HepG2 (cell line): Measurements from ENCODE around the gene IRF1. TPM values are rescaled to one million over a fixed set of nuclear protein-coding genes. Genes with fewer than 3 reads are reported as not detected.
A peak's percentile ranks its signal among the peaks of the same experiment; 100 is the strongest.

Experiments
- ARHGAP35 ChIP-seq: sonication (generic); formaldehyde crosslinking; IDR thresholded peaks from 2 replicates; pipeline ENCODE4 v1.9.0; 2022; ENCODE audit warnings: mild to moderate bottlenecking, inconsistent platforms, moderate library complexity, missing genetic modification reagents, borderline replicate concordance
- FOXA3 ChIP-seq: IDR thresholded peaks from 2 replicates; pipeline ENCODE4 v1.6.1; 2016; ENCODE audit warnings: missing genetic modification reagents, missing compliant biosample characterization
- GZF1 ChIP-seq: sonication (generic); formaldehyde crosslinking; IDR thresholded peaks from 2 replicates; pipeline ENCODE4 v1.5.1; 2020; ENCODE audit warnings: mild to moderate bottlenecking, missing genetic modification reagents
- IKZF1 ChIP-seq: fragments of 450-650 bp; IDR thresholded peaks from 2 replicates; pipeline ENCODE4 v1.7.1; 2016
- SOX13 ChIP-seq, 3 experiments: fragments of 450-650 bp in 1 of 3; sonication (generic) in 1 of 3; formaldehyde crosslinking in 1 of 3; IDR thresholded peaks in 2 of 3; conservative IDR thresholded peaks in 1 of 3; 2 replicates each; pipeline versions ENCODE4 v1.5.0 to v1.6.1; 2016 to 2020; ENCODE audit warnings: antibody characterized with exemption in 1 of 3, mild to moderate bottlenecking in 1 of 3, missing compliant biosample characterization in 1 of 3, missing genetic modification reagents in 1 of 3, moderate library complexity in 1 of 3
- SP140L ChIP-seq: sonication (generic); formaldehyde crosslinking; IDR thresholded peaks from 2 replicates; pipeline ENCODE4 v1.4.0; 2020; ENCODE audit warnings: missing genetic modification reagents, borderline replicate concordance
- SYNCRIP ChIP-seq: fragments of 200-400 bp; formaldehyde crosslinking; IDR thresholded peaks from 2 replicates; pipeline ENCODE4 v1.6.1; 2018; ENCODE audit warnings: mild to moderate bottlenecking, low read depth, low read length; ENCODE audit not compliant: insufficient read depth
- ZFX ChIP-seq: sonication (generic); formaldehyde crosslinking; IDR thresholded peaks from 2 replicates; pipeline ENCODE4 v1.4.0; 2020; ENCODE audit warnings: mild to moderate bottlenecking, low read depth, missing genetic modification reagents, moderate library complexity
- ZMYM3 ChIP-seq: sonication (generic); formaldehyde crosslinking; IDR thresholded peaks from 2 replicates; pipeline ENCODE4 v1.5.1; 2020; ENCODE audit warnings: mild to moderate bottlenecking, missing genetic modification reagents
- ZNF768 ChIP-seq: sonication (generic); formaldehyde crosslinking; IDR thresholded peaks from 2 replicates; pipeline ENCODE4 v1.4.0; 2020; ENCODE audit warnings: missing genetic modification reagents
- ZNF883 ChIP-seq: sonication (generic); formaldehyde crosslinking; IDR thresholded peaks from 2 replicates; pipeline ENCODE4 v1.5.1; 2020; ENCODE audit warnings: mild to moderate bottlenecking, missing genetic modification reagents; ENCODE audit errors: not compliant biosample characterization
- polyA plus RNA-seq, 8 experiments: library from polyadenylated mRNA; depleted of rRNA in 3 of 8; stranded (reverse) in 7 of 8; unstranded in 1 of 8; fragments of >200 nt; fragmentation: Illumina TruSeq in 4 of 8; extraction: Trizol in 4 of 8; gene quantifications; 2 replicates each; pipeline versions ENCODE4 v1.2.1 to v1.2.3, GENCODE V29; 2011 to 2016; ENCODE audit warnings: low read depth in 4 of 8, missing spikeins in 1 of 8, mixed read lengths in 1 of 8; ENCODE audit not compliant: insufficient read depth in 1 of 8
- total RNA-seq, 5 experiments: library from RNA; depleted of rRNA; stranded (reverse); fragments of >200 nt; fragmentation: Illumina TruSeq; extraction: Trizol; gene quantifications; 2 replicates each; pipeline ENCODE4 v1.2.3, GENCODE V29; 2016; ENCODE audit warnings: low read depth in 1 of 5
- TF ChIP-seq, protein P1 (sequence below): sonication (generic); formaldehyde crosslinking; IDR thresholded peaks from 2 replicates; pipeline ENCODE4 v1.8.1; 2023; ENCODE audit warnings: missing genetic modification reagents, inconsistent platforms, borderline replicate concordance
- TF ChIP-seq, protein P2 (sequence below): sonication (generic); formaldehyde crosslinking; IDR thresholded peaks from 2 replicates; pipeline ENCODE4 v1.4.0; 2020; ENCODE audit warnings: missing genetic modification reagents, low read depth, mild to moderate bottlenecking, borderline replicate concordance
- TF ChIP-seq, protein P3 (sequence below): IDR thresholded peaks from 2 replicates; pipeline ENCODE4 v1.6.1; 2016
- TF ChIP-seq, protein P4 (sequence below): sonication (generic); formaldehyde crosslinking; IDR thresholded peaks from 2 replicates; pipeline ENCODE4 v1.8.0; 2022; ENCODE audit warnings: mild to moderate bottlenecking, missing genetic modification reagents, borderline replicate concordance
- TF ChIP-seq, protein P5 (sequence below): sonication (generic); formaldehyde crosslinking; IDR thresholded peaks from 2 replicates; pipeline ENCODE4 v1.4.0; 2020; ENCODE audit warnings: missing genetic modification reagents
- TF ChIP-seq, protein P6 (sequence below): sonication (generic); formaldehyde crosslinking; IDR thresholded peaks from 2 replicates; pipeline ENCODE4 v1.8.0; 2023; ENCODE audit warnings: mild to moderate bottlenecking, missing genetic modification reagents

The IRF1 gene
- total and polyA plus RNA-seq, 2 of the 13 experiments (the other 11 are each of a cell fraction or from before 2014, with no cell fraction given): 4.1 to 8.8 TPM

DNA sequence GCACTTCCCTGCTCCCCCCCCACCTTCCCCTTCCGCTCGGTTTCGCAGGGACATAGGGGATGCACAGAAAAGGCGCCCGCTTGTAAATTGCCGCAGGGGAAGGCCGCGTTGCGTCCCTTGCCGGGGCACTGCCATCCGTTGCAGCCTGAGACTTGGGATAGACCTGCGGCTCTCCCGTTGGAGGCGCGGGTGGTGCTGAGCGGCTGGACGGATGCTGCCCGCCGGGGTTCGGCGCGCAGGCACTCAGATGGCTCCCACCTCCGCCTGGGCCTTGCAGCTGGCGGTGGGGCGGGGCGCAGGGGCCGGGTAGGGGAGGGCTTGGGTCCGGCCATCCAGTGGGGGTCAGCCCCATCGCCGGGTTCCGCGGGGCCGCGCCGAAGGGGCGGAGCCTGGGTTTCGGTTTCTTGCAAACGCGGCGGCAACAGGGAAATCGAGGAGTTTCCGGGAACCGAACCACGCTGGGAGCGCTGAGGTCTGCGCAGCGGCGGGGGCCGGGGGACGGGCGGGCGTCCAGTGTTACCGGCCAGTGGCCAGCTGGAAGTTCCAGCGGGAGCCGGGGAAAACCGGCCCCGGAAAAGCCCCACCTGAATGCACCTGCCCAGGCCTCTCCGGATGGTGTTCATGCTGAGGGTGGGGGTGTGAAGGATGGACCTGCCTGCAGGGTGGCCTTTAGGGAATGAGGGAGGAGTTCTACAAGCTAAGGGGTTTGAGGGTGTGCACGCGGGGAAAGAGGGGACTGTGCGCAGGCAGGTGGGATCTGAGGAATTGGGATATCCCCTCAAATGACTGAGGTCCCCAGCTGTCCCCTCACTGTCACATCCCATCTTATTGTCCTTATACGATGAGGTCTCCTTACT is 6.3 kb upstream of the IRF1 start (continued):
- TF ChIP-seq ZNF768 (peak; percentile 91), SOX13 (IDR thresholded peaks at IDR 0.05) (no peak), SOX13 (CRISPR knock-in tag; conservative IDR thresholded peaks at IDR 0.05 in 1 of 2, IDR thresholded peaks at IDR 0.05 in 1 of 2) (no peak), ZFX (CRISPR knock-in tag) (peak; percentile 85), FOXA3 (CRISPR knock-in tag) (0 out of 2 replicates have a peak, but pooled peaks have one; percentile 1), SP140L (CRISPR knock-in tag) (no peak), ARHGAP35 (CRISPR knock-in tag) (no peak), ZMYM3 (CRISPR knock-in tag) (no peak; the same call in 1 of the 2 replicates), ZNF883 (CRISPR knock-in tag) (no peak), GZF1 (CRISPR knock-in tag) (no peak), IKZF1 (no peak), SYNCRIP (no peak)
- TF ChIP-seq, protein P1, sequence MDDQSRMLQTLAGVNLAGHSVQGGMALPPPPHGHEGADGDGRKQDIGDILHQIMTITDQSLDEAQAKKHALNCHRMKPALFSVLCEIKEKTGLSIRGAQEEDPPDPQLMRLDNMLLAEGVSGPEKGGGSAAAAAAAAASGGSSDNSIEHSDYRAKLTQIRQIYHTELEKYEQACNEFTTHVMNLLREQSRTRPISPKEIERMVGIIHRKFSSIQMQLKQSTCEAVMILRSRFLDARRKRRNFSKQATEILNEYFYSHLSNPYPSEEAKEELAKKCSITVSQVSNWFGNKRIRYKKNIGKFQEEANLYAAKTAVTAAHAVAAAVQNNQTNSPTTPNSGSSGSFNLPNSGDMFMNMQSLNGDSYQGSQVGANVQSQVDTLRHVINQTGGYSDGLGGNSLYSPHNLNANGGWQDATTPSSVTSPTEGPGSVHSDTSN: no peak
- TF ChIP-seq, protein P2, sequence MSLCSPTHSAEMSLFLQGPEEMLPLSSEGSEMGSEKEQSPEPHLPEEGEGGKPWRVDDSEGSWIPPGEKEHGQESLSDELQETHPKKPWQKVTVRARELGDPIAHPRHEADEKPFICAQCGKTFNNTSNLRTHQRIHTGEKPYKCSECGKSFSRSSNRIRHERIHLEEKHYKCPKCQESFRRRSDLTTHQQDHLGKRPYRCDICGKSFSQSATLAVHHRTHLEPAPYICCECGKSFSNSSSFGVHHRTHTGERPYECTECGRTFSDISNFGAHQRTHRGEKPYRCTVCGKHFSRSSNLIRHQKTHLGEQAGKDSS: 0 out of 2 replicates have a peak, but pooled peaks have one; percentile 41
- TF ChIP-seq, protein P3, sequence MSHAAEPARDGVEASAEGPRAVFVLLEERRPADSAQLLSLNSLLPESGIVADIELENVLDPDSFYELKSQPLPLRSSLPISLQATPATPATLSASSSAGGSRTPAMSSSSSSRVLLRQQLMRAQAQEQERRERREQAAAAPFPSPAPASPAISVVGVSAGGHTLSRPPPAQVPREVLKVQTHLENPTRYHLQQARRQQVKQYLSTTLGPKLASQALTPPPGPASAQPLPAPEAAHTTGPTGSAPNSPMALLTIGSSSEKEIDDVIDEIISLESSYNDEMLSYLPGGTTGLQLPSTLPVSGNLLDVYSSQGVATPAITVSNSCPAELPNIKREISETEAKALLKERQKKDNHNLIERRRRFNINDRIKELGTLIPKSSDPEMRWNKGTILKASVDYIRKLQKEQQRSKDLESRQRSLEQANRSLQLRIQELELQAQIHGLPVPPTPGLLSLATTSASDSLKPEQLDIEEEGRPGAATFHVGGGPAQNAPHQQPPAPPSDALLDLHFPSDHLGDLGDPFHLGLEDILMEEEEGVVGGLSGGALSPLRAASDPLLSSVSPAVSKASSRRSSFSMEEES: no peak
- TF ChIP-seq, protein P4, sequence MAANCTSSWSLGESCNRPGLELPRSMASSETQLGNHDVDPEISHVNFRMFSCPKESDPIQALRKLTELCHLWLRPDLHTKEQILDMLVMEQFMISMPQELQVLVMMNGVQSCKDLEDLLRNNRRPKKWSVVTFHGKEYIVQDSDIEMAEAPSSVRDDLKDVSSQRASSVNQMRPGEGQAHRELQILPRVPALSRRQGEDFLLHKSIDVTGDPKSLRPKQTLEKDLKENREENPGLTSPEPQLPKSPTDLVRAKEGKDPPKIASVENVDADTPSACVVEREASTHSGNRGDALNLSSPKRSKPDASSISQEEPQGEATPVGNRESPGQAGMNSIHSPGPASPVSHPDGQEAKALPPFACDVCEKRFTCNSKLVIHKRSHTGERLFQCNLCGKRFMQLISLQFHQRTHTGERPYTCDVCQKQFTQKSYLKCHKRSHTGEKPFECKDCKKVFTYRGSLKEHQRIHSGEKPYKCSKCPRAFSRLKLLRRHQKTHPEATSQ (CRISPR knock-in tag): no peak
- TF ChIP-seq, protein P5, sequence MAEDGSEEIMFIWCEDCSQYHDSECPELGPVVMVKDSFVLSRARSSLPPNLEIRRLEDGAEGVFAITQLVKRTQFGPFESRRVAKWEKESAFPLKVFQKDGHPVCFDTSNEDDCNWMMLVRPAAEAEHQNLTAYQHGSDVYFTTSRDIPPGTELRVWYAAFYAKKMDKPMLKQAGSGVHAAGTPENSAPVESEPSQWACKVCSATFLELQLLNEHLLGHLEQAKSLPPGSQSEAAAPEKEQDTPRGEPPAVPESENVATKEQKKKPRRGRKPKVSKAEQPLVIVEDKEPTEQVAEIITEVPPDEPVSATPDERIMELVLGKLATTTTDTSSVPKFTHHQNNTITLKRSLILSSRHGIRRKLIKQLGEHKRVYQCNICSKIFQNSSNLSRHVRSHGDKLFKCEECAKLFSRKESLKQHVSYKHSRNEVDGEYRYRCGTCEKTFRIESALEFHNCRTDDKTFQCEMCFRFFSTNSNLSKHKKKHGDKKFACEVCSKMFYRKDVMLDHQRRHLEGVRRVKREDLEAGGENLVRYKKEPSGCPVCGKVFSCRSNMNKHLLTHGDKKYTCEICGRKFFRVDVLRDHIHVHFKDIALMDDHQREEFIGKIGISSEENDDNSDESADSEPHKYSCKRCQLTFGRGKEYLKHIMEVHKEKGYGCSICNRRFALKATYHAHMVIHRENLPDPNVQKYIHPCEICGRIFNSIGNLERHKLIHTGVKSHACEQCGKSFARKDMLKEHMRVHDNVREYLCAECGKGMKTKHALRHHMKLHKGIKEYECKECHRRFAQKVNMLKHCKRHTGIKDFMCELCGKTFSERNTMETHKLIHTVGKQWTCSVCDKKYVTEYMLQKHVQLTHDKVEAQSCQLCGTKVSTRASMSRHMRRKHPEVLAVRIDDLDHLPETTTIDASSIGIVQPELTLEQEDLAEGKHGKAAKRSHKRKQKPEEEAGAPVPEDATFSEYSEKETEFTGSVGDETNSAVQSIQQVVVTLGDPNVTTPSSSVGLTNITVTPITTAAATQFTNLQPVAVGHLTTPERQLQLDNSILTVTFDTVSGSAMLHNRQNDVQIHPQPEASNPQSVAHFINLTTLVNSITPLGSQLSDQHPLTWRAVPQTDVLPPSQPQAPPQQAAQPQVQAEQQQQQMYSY: peak; percentile 87
- TF ChIP-seq, protein P6, sequence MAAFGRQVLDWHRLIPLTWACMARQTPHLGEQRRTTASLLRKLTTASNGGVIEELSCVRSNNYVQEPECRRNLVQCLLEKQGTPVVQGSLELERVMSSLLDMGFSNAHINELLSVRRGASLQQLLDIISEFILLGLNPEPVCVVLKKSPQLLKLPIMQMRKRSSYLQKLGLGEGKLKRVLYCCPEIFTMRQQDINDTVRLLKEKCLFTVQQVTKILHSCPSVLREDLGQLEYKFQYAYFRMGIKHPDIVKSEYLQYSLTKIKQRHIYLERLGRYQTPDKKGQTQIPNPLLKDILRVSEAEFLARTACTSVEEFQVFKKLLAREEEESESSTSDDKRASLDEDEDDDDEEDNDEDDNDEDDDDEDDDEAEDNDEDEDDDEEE (CRISPR knock-in tag): 0 out of 2 replicates have a peak, but pooled peaks have one; percentile 35
